ENCODE results near the gene FARSB. TPM values are rescaled to one million over a fixed set of nuclear protein-coding genes. Genes with fewer than 3 reads are reported as not detected.

Gene FARSB
- total and polyA plus RNA-seq, 2 experiments from 2014 or later = 16.8 to 40.3 TPM

DNA sequence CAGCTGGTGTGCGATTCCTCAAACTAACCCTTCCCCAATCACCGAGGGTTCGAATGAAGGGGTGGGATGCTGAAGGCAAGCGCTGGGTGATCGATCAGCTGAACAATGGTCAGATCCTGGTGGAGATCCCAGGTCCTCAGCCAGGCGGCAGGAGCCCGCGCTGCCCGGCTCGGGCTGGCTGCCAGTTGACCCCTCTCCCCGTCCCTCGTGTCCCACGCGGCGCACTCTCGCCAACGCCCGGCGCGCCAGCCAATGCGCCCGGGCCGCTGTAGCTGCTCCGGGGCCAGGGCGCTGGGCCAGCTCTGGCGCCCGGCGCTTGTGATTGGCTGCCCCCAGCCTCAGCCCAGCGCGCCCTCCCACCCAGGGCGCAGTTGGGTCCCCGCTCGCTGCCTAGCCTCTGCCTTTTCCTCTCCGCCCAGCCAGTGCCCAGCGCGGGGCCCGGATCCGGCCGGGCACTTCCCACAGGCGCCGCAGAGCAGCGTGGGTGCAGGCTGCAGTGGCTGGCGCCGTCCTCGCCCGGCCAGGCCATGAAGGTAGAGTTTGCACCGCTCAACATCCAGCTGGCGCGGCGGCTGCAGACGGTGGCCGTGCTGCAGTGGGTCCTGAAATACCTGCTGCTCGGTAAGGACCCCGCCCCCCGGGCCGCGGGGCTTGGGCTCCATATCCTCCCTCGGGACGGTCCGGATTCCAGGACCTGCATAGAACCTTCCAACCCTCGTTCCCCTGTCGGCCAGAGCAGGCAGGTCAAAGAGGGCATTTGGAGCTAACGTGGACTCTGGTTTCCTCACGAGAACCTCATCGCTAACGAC lies 15.6 kb upstream of the FARSB start, which contains the start of gene MOGAT1:
Gene MOGAT1 (plus strand): TSS at position 400 of the 809 bp plus-strand sequence. CDS start 128 bp downstream, at position 528.
- no peaks in the 10 kb centered on the region for H3K4me1 ChIP-seq (ENCODE audit: insufficient read depth)
- peak within 1 kb of the TSS; percentile 81 for H3K4me2 ChIP-seq (ENCODE audit: unreplicated experiment)
- no peaks in the 10 kb centered on the region for H4K20me1 ChIP-seq (ENCODE audit: insufficient read depth)
- 0 out of 2 replicates have a peak within 1 kb of the TSS, but pooled peaks have one; percentile 19 for H3K9ac ChIP-seq
- H3K9me3 ChIP-seq (ENCODE audit: low read depth) = no peaks in the 10 kb centered on the region
- no peak within 1 kb of the TSS for H3K27ac ChIP-seq
- TF ChIP-seq EZH2phosphoT487 (IDR thresholded peaks at IDR 0.05; ENCODE audit: insufficient read depth, low read depth) (no peak), EZH2 (IDR thresholded peaks at IDR 0.05; ENCODE audit: insufficient read depth, poor library complexity, severe bottlenecking) (no peak)
- H3F3A ChIP-seq (ENCODE audit: insufficient read depth) = no peaks in the 10 kb centered on the region
- peaks cover 9% of the 10 kb centered on the region; the same call in 1 of the 2 replicates for H3K27me3 ChIP-seq (replicated peaks; ENCODE audit: insufficient read depth)
- H3K4me3 ChIP-seq = peak within 1 kb of the TSS; percentile 69
- H3K9me2 ChIP-seq (ENCODE audit: insufficient read depth) = no peaks in the 10 kb centered on the region
- WGBS, 2 experiments (ENCODE audit: low coverage in 1 of 2, low lambda C conversion rate in 2 of 2, missing lambda C conversion rate in 2 of 2) = 7% methylated on average over 45 to 50 of the region's 66 CpGs
- DNase-seq = peak; percentile 56
- H3K36me3 ChIP-seq (ENCODE audit: low read depth) = no peaks in the 10 kb centered on the region
- no peaks in the 10 kb centered on the region for H3K79me2 ChIP-seq (ENCODE audit: insufficient read depth)
- in situ Hi-C loops (cut with MboI) = no loop called here
- peak within 1 kb of the TSS; percentile 77 for H2AFZ ChIP-seq

DNA sequence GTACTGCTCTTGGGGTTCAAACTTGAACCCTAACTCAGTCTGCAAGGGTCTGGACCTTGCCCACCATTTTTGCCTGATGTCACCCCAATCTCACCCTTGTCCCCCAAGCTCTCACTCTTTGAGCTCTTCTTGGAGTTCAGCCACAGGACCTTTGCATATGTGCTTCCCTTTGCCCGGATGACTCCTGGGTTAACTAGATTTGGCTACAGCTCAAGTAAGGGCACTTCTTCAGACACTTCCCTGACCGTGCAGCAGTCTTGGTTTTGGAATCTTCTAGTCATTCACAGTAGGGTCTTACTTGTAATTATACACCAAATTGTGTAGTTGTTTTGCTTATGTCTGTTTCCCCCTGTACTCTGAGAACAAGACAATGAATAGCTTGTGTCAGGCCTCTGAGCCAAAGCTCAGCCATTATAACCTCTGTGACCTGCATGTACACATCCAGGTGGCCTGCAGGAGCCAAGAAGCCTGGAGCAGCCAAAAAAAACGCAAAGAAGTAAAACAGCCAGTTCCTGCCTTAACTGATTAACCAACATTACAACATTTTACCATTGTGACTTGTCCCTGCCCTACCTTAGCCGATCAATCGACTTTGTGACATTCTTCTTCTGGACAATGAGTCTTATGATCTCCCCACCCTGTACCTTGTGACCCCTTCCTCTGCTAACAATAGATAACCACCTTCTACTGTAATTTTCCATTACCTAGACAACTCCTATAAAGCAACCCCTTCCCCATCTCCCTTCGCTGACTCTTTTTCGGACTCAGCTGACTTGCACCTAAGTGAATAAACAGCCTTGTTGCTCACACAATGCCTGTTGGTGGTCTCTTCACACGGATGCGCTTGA lies 14.5 kb upstream of the FARSB start:
- Histone ChIP-seq H3K9me2 (ENCODE audit: insufficient read depth) (no peaks in the 10 kb centered on the region), H3K79me2 (ENCODE audit: insufficient read depth) (no peaks in the 10 kb centered on the region), H3K36me3 (ENCODE audit: low read depth) (no peaks in the 10 kb centered on the region), H4K20me1 (ENCODE audit: insufficient read depth) (no peaks in the 10 kb centered on the region), H3F3A (ENCODE audit: insufficient read depth) (no peaks in the 10 kb centered on the region), H3K27ac (no peak overlapping the region), H3K4me1 (ENCODE audit: insufficient read depth) (no peaks in the 10 kb centered on the region), H2AFZ (no peak overlapping the region), H3K9me3 (ENCODE audit: low read depth) (no peaks in the 10 kb centered on the region), H3K9ac (no peak overlapping the region), H3K4me3 (no peak overlapping the region), H3K27me3 (replicated peaks; ENCODE audit: insufficient read depth) (peaks cover 9% of the 10 kb centered on the region; the same call in 1 of the 2 replicates), H3K4me2 (ENCODE audit: unreplicated experiment) (no peak overlapping the region)
- 79 to 81% methylated on average over 9 of the region's 9 CpGs for WGBS, 2 experiments (ENCODE audit: low coverage in 1 of 2, low lambda C conversion rate in 2 of 2, missing lambda C conversion rate in 2 of 2)
- no peak for DNase-seq
- TF ChIP-seq EZH2 (IDR thresholded peaks at IDR 0.05; ENCODE audit: insufficient read depth, poor library complexity, severe bottlenecking) (no peak), EZH2phosphoT487 (IDR thresholded peaks at IDR 0.05; ENCODE audit: insufficient read depth, low read depth) (no peak)
- in situ Hi-C loops (cut with MboI) = no loop called here

GRCh38 chr2:222669353-222669752 lies 13.5 kb upstream of the FARSB start:
- H3K4me1 ChIP-seq (ENCODE audit: insufficient read depth) = no peaks in the 10 kb centered on the region
- no peaks in the 10 kb centered on the region for H4K20me1 ChIP-seq (ENCODE audit: insufficient read depth)
- no peaks in the 10 kb centered on the region for H3K36me3 ChIP-seq (ENCODE audit: low read depth)
- no peak overlapping the region for H3K4me2 ChIP-seq (ENCODE audit: unreplicated experiment)
- no peak for TF ChIP-seq EZH2phosphoT487 (IDR thresholded peaks at IDR 0.05; ENCODE audit: insufficient read depth, low read depth)
- no peaks in the 10 kb centered on the region for H3K9me2 ChIP-seq (ENCODE audit: insufficient read depth)
- H3F3A ChIP-seq (ENCODE audit: insufficient read depth) = no peaks in the 10 kb centered on the region
- H3K27ac ChIP-seq = no peak overlapping the region
- WGBS, 2 experiments (ENCODE audit: low coverage in 1 of 2, low lambda C conversion rate in 2 of 2, missing lambda C conversion rate in 2 of 2) = 61% methylated on average over 4 of the region's 4 CpGs
- in situ Hi-C loops (cut with MboI) = no loop called here
- H3K27me3 ChIP-seq (replicated peaks; ENCODE audit: insufficient read depth) = peaks cover 9% of the 10 kb centered on the region; the same call in 1 of the 2 replicates
- H3K79me2 ChIP-seq (ENCODE audit: insufficient read depth) = no peaks in the 10 kb centered on the region
- H3K9ac ChIP-seq = no peak overlapping the region
- no peaks in the 10 kb centered on the region for H3K9me3 ChIP-seq (ENCODE audit: low read depth)
- H3K4me3 ChIP-seq = no peak overlapping the region
- DNase-seq = no peak
- no peak overlapping the region for H2AFZ ChIP-seq

GRCh38 chr2:222668494-222669154 lies 12.7 kb upstream of the FARSB start:
- 100% methylated on average over 3 of the region's 3 CpGs for WGBS, 2 experiments (ENCODE audit: low coverage in 1 of 2, low lambda C conversion rate in 2 of 2, missing lambda C conversion rate in 2 of 2)
- in situ Hi-C loops (cut with MboI) = no loop called here

More at GRCh38 chr2:222668494-222669154, 12.7 kb upstream of the FARSB start:
- Histone ChIP-seq H4K20me1 (ENCODE audit: insufficient read depth) (no peaks in the 10 kb centered on the region), H3K27ac (no peak overlapping the region), H3K4me3 (no peak overlapping the region), H2AFZ (no peak overlapping the region), H3K9me3 (ENCODE audit: low read depth) (no peaks in the 10 kb centered on the region), H3K4me1 (ENCODE audit: insufficient read depth) (no peaks in the 10 kb centered on the region), H3K27me3 (replicated peaks; ENCODE audit: insufficient read depth) (peaks cover 9% of the 10 kb centered on the region; the same call in 1 of the 2 replicates), H3K4me2 (ENCODE audit: unreplicated experiment) (no peak overlapping the region), H3F3A (ENCODE audit: insufficient read depth) (no peaks in the 10 kb centered on the region), H3K9ac (no peak overlapping the region), H3K9me2 (ENCODE audit: insufficient read depth) (no peaks in the 10 kb centered on the region), H3K79me2 (ENCODE audit: insufficient read depth) (no peaks in the 10 kb centered on the region), H3K36me3 (ENCODE audit: low read depth) (no peaks in the 10 kb centered on the region)
- no peak for TF ChIP-seq EZH2phosphoT487 (IDR thresholded peaks at IDR 0.05; ENCODE audit: insufficient read depth, low read depth)
- no peak for TF ChIP-seq EZH2 (IDR thresholded peaks at IDR 0.05; ENCODE audit: insufficient read depth, poor library complexity, severe bottlenecking)
- no peak for DNase-seq
